Skeletal muscle cell (primary cell): ENCODE data around the gene CREB3L2.
A peak's percentile ranks its signal among the peaks of the same experiment; 100 is the strongest.

Experiments
- DNase-seq: peaks from one replicate; pipeline ENCODE4 v3.0.0-alpha.2; 2010; ENCODE audit warnings: low read depth
- H3K4me3 ChIP-seq: 2 replicates; pipeline ENCODE4 v1.5.1; 2011; ENCODE audit warnings: low read depth, mild to moderate bottlenecking, control low read depth, low read length, moderate library complexity

CREB3L2 gene

DNA sequence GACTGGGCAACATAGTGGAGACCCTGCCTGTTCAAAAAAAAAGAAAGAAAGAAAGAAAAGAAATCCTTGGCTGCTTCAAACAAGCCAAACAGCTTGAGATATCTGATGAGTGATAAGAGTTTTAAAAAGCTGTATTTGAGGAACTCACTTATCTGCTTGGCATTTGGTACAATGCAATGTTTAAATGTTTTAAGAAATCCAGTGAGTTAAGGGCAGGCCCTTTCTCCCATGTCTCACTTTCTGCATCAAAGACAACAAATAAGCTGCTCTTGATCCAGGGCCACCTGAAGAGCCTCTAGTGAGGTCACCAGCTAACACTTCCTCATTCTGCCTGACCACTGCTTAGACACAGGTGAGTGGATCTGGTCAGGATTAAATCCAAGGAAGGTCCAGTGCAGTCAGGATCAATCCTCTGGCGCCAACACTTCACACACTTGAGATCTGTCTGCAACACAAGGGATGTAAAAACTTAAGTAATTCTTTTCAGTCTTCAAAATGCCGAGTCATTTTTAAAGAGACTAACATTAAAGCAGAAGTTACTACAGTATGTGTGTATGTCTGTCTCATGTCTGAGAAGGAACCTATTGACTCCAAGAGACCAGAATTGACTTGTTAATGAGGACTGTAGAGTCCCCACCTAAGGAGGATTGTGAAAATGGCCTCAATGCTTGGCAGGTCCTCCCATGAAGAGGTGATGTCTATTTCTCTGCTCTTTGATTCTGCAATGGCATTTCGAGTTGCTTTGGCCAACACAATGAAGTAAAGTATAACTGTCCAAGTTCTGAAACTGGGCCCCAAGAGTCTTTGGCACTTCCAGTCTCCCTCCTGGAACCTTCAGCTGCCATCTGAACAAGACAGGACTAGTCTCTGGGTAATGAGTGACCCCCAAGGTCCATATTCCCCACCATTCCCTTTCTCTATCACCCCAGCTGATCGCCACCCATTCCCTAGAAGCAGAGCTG, 43.1 kb downstream of the CREB3L2 start:
- no peak for DNase-seq
- H3K4me3 ChIP-seq, result no peak overlapping the region

DNA sequence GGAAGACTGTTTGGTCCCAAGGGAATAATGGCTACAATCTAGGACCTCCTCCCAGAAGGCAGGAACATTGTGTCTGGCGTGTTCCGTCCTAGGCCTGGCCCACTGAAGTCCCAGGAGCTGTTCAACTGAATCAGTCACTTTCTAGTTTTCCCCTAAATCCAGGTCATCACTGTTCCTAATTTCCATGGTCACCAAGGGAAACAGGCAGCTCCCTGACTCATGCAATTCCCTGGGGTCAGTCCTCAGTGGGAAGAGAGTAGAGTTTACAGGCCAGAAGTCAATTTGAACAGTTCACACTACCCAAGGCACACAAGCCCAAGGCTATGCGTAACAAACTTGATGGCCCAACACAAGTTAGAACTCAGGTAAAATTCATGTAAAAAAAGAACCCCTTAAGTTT, 44.0 kb downstream of the CREB3L2 start:
- no peak overlapping the region for H3K4me3 ChIP-seq
- DNase-seq, result no peak

DNA sequence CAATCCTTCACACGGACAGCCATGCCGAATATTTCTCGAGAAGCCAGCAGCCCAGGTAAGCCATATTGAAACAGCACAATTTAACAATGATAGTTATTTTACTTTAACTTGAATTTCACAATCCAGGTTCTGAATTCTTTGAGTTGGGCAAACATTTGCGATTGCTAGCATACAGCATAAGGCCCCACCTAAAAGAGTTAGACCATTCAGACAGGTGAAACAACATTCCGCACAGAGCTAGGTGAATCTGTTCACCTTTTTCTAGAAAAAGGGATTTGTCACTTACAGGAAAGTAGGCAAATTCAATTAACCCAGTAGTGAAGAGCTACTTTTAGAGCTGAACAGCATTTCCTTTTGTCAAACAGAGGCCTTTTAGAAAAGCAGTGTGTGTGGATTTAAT, 45.3 kb downstream of the CREB3L2 start:
- no peak for DNase-seq

DNA sequence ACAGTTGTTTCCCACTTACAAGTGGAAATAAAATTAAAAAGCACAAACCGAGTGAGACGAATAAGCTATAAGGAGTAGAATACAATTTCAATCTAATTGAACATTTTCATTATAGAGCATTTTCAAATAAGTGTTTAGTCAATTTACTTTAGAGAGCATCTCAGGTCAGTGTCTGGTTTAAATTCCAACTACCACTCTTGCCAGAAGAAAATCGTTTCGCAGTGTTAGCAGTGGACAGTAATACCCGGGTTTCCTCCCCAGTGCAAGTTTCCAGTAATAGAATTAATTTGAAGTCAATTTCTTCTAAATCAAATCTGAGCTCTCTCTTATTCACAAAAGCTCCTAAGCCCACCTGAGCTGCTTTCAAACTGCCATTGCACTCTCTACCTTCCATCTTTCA, 45.7 kb downstream of the CREB3L2 start:
- no peak overlapping the region for H3K4me3 ChIP-seq
- DNase-seq, result no peak

More for the DNA sequence above, 45.3 kb downstream of the CREB3L2 start:
- H3K4me3 ChIP-seq, result no peak overlapping the region

DNA sequence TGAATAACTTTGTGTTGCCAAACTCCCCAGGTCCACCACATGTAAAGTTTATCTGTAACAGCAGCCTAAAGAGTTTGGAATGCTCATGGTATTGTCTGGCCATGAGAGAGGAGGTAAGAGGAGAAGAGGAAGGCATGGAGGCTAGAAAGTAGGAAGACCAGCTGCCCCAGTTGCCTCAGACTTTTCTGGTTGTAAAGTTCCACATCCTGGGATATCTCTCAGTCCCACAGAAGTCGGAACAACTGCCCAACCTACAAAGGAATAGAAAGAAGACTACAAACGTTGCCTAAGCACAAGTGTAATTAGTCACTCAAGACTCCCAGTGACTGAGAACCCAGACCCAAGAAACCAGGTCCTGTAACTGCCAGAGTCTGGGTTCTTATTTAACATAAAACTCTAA, 47.3 kb downstream of the CREB3L2 start:
- DNase-seq, result no peak
- no peak overlapping the region for H3K4me3 ChIP-seq

DNA sequence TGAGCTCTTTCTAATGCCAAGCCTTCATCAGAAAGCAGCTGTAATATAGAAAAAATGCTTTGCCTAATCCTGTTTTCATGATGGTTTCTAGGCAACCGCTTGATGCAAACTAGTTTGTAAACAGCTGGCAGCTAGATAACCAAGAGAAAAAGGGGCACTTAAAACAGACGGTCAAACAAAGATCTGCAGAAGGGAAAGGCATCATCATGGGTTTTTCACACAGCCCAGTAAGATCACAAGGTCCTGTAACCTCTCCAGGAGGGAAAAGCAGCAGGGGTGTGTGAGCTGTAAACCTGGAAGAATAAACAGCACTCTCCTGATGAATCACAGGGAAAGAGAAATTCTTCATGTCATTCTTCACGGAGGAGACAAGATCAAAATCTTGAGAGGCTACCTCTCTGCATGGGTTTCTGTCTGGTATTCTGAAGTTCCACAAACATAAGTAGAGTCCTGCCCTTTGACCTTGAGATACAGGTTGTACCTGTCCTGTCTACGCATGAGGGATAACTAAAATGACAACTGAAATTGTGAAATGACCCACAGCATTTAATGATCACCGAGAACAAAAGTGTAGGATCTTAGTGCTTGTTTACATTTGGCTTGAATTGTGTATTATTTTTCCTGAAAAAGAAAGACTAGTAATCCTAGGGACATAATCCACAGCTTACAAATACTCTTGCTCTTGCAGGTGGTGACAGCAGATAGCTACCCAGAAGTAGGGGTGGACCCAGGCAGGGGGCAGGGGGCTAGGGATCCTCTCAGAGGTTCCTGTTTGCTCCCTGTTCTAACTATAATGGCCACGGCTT, 48.0 kb downstream of the CREB3L2 start:
- H3K4me3 ChIP-seq, result no peak overlapping the region
- DNase-seq, result no peak

DNA sequence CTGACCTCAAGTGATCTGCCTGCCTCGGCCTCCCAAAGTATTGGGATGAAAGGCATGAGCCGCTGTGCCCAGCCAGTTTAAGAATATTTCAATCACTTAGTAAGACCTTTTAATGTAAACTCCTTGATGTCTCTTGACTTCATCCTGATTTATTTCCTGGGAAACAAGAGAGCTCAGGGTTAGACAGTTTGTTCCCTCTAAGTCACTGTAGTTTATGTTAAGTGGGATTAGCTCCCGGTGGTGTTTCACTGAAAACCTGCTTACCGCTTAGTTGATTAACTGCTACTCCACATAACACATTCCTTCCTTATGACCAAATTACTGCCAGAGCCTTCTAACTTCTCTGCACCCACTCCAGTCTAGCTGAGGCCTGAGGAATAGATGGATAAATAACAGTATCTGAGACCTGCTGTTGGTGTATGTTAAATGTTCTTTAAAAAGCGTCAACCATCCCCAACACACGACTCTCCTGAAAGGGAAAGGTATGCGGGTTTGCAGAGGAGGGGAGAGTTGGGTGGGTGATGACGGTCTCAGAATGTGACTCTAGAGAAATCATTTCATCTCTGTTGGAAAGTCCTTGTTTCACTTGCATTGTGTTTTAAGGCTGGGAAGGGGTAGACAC, 48.7 kb downstream of the CREB3L2 start:
- no peak overlapping the region for H3K4me3 ChIP-seq

DNA sequence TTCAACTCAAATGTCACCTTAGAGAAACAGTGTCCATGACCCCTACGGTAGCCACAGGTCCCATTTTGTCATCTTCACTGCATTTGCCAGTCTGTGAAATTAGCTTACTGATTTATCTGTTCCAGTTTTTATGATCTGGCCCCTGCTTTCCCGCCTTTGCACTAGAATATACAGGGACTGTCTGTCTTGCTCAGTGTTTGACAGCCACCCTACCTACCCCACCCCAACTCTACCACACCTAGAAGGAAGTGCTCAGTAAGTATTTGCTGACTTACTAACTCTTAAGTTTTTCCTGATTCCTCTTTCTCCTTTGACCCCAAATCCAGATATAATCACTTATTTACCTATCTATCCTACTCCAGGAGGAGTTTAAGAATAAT, 49.5 kb downstream of the CREB3L2 start:
- DNase-seq, result no peak
- no peak overlapping the region for H3K4me3 ChIP-seq

More for the DNA sequence above, 48.7 kb downstream of the CREB3L2 start:
- peak; percentile 72 for DNase-seq

DNA sequence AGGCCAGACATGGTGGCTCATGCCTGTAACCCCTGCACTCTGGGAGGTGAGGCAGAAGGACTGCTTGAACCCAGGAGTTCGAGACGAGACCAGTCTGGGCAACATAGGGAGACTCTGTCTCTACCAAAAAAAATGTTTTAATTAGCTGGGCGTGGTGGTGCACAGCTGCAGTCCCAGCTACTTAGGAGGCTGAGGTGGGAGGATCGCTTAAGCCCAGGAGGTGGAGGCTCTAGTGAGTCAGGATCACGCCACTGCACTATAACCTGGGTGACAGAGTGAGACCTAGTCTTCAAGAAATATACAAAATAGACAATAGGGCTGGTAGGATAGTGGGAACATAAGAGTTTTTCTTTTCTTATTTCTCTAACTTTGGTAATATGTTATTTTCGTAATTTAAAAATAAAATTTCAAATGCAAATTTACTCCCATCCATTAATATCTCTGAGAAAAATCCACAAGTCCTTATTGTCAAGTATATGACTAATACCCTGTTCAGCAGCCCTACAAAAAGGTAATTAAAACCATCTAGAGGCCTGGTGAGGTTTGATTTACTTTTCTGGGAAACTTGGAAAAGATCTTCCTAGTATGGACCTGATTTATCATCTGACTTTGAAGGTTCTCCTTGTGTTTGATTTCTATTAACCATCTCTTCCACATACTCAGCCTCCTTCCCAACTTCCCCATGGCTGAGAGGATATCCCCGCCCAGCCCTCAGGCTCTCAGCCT, 50.0 kb downstream of the CREB3L2 start:
- no peak overlapping the region for H3K4me3 ChIP-seq
- DNase-seq, result no peak

DNA sequence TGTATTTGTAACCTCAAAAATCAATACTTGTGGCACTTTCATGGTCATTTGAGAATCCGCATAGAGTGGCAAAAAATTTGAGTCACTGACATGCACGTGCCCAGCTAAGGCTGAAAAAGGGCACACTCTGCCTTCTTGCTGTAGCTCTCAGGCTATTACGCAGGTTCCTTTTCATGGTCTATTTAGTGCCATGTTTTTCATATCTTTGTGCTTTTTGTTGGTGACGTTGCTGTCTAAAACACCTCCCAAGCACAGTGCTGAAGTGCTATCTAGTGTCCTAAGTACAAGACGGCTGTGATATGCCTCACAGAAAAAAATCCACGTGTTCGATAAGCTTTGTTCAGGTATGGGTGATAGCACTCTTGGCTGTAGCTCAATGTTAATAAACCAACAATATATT, 50.9 kb downstream of the CREB3L2 start:
- no peak for DNase-seq
- H3K4me3 ChIP-seq, result no peak overlapping the region

DNA sequence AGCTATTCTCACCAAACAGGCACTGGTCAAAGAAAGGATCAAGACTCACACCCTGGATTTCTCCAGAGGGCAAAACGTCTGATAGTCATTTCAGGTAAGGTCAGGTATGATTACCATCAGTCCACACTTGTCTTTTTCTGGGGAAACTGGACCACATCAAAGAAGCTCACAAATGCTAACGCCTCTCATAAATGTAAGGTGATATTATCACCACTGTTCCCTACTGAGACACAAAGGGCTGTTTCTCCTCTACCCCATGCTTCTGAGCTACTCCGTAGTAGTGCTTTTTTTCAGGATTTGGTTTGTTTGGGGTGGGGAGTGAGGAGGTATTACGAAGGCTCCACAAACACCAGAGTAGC, 51.6 kb downstream of the CREB3L2 start:
- DNase-seq, result no peak
- H3K4me3 ChIP-seq, result no peak overlapping the region

DNA sequence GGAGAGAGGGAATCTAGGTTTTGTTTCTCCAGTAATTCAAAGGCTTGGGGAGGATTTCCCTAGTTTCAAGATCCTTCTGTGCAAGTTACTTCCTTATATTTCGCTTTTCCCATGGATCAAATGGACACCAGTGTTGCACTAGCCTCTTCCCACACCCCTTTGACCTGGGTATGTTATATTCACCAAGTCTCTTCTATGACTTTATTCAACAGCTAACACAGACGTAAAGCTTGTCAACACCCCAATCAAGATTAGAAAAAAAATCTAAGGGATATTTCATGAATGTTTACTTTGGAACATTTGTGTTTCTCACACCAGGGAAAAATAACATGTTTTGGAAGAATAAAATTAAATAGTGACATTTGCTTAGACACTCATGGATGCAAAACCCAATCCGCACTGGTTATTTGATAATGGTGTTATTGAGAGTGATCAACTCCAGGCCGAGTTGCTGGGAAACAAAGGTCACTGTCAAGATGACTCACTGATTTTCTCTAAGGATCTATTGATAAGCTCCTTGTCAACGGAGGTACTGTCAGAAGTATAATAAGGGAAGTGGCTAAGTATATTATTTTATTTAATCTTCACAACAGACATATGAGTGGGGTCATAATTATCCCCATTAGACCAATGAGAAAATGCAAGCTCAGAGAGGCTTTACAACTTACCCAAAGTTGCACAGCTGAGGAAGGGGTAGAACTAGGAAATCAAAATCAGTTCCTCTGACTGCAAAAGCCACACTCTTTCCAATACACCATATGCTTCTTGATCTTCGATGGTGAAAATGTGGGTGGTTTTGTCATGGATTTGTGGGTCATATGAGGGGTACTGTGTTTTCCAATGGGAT, 52.2 kb downstream of the CREB3L2 start:
- H3K4me3 ChIP-seq, result no peak overlapping the region
- DNase-seq, result no peak

DNA sequence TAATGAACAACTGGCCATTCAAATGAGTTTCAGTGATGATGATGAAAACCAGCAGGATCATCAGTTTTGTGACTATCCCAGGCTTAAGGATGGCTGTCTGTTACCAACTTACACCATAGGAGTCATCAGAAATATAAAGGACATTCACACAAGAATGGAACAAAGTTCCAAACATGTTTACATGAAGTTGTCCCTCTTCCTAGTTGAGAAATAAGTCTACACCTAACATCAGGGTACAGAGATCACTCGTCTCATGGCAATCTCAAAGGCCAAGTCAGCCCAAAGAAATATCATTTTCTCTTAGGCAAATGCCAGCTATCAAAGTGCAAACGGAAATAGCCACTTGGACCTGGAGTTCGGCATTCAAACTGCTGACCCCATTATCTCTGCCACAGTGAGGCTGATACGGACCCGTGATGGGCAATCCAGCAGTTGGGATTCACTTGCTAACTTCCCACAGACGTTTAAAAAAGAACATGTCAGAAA, 53.0 kb downstream of the CREB3L2 start:
- no peak overlapping the region for H3K4me3 ChIP-seq
- no peak for DNase-seq

DNA sequence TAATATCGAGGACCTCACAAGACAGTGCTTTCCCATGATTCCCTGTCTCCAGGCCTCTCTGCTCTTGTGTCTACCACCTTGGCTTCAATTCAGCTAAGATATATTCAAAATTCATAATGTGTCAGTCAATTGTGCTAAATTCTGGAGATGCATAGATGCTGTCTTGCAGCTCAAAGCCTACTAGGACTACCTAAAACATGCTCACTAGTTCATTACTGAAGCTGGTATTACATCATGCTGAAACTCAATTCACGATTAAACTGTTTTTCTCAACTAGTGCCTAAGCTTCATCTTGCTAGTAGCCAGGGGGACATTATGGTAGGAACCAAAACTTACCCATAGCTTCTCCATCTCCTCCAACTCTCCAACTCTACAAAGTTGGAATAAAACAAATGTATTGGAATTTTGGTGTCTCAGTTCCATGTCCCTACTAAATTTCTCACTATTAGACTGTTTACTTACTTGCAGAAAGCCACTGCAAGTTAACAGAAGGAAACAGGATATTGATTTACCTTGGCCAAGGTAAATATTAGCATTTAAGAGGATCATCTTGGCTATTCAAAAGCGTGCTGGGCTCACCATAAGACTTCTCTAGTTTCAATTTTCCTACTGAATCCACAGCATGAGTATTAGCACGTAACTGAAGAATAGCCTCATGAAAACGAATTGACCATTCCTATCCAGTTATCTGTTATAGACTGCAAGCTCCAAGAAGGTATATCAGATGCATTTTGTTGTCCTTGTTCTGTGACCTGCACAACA, 53.6 kb downstream of the CREB3L2 start:
- no peak overlapping the region for H3K4me3 ChIP-seq
- DNase-seq, result no peak

DNA sequence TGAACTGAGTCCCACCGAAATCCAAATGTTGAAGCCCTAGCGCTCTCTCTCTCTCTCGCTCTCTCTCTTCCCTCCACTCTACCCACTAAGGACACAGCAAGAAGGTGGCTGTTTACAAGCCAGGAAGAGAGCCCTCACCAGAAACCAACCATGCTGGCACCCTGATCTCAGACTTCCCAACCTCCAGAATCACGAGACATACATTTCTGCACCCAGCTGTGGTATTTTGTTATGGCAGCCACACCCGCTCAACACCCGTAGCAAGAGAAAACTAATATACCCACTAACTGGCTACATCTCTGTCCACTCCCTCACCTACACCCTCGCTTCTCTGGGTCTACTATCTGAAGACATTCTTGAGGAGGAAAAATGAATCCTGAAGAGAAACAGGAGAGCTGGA, 54.8 kb downstream of the CREB3L2 start:
- no peak overlapping the region for H3K4me3 ChIP-seq
- no peak for DNase-seq

DNA sequence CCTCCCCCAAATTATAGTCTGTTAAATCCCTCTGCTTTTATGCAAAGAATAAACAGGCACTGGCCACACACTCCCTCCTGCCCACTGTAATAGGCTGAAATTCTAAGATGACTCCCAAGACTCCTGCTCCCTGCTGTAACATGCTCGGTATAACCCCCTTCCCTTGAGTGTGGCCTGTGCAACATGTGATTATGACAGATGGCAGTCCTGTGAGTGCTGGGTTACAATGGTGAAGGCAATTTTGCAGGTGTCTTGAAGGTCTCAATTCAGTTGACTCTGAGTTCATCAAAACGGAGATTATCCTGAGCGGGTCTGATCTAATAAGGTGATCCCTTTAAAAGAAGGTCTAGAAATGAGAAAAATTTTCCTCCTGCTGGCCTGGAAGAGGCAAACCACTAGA, 55.9 kb downstream of the CREB3L2 start:
- DNase-seq, result no peak
- H3K4me3 ChIP-seq, result no peak overlapping the region

DNA sequence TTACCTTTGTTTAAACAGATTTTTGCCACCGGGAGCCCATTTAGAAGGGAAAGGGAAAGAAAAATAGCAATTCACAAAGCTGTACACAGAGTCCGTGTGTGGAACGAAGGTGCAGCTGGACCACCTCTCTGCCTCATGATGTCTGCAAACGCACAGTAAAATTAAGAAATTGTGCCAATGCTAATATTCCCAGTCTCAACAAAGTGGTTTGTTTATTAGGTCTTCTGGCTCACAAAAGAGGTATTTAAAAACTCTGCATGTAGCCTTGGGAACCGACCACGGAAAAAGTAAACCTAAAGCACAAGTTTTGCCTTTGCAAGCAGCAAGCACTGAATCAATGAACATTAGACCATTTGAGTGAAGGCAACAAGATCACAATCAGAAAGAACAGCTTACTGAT, 57.7 kb downstream of the CREB3L2 start:
- peak; percentile 47 for DNase-seq

DNA sequence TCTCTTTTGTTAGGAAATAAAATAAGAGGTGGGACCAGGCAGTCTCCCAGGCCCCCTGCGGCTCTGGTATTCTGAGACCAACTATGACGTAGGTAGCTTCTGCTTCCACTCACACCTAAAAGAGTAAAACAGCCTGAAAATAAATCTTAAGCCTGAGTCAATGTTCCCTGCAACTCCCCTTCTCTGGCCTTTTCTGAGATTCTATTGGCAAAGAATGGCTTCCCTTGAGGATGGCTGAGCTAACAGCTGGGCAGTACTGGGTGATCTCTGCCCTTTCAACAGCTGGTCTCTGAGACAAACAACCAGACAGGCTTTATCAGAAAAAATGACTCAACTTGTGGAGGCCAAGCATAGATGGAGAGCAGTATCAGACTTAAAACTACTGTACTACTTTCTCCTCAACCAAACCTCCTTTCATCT, 58.7 kb downstream of the CREB3L2 start:
- DNase-seq, result peak; percentile 94
- H3K4me3 ChIP-seq, result no peak overlapping the region

More for the DNA sequence above, 57.7 kb downstream of the CREB3L2 start:
- no peak overlapping the region for H3K4me3 ChIP-seq
